ENCODE measurements around the gene RCCD1.

The RCCD1 gene

DNA sequence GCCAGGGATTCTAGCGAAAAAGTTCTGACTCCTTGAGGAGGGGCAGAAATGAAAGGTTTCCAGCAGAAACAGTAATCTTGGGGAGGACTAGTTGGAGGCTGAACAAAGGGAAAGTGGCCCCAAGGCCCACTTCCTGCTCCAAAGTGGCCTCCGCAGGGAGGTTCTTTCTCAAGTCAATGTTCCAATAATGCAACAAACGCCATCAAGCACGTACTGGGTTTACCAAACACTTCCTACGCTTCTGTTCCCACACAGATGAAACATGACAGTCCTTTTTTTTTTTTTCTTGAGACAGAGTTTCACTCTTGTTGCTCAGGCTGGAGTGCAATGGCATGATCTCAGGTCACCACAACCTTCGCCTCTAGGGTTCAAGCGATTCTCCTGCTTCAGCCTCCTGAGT, 9.6 kb upstream of the RCCD1 start:
- no peak for DNase-seq

DNA sequence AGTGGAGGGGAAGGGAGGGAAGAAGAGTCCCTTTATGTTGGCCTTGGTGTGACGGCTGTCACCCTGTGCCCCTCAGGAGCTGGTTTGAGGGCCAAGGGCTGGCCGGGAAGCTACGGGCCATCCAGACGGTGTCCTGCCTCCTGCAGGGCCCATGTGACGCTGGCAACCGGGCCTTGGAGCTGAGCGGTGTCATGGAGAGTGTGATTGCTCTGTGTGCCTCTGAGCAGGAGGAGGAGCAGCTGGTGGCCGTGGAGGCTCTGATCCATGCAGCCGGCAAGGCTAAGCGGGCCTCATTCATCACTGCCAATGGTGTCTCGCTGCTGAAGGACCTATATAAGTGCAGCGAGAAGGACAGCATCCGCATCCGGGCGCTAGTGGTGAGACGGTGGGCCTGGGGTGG, 8.1 kb upstream of the RCCD1 start:
- DNase-seq = no peak

DNA sequence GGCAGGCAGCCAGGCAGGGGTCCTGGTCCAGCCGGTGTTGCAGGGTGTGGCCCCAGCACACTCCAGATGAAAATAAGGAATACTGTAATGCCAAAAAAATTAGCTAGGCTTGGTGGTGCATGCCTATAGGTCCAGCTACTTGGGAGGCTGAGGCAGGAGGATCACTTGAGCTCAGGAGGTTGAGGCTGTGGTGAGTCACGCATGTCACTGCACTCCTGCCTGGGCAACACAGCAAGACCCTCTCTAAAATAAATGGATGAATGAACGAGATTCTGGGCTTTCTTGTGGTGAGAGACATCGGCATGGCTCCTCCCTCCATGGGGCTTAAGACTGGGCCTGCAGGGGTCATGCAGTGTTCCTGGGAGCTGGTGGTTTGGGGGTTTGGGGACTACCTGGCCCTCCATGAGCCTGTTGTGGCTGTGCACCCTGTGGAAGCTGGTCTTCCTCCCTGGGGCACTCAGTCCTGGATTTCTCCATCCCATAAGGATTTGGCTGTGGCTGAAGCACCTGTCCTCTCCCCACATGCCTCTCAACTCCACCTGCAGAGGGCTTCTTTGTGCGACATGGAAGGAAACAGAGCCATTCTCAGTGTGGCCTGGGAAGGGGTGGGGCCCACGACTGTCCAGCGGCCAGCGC, 7.6 kb upstream of the RCCD1 start:
- no peak for DNase-seq

DNA sequence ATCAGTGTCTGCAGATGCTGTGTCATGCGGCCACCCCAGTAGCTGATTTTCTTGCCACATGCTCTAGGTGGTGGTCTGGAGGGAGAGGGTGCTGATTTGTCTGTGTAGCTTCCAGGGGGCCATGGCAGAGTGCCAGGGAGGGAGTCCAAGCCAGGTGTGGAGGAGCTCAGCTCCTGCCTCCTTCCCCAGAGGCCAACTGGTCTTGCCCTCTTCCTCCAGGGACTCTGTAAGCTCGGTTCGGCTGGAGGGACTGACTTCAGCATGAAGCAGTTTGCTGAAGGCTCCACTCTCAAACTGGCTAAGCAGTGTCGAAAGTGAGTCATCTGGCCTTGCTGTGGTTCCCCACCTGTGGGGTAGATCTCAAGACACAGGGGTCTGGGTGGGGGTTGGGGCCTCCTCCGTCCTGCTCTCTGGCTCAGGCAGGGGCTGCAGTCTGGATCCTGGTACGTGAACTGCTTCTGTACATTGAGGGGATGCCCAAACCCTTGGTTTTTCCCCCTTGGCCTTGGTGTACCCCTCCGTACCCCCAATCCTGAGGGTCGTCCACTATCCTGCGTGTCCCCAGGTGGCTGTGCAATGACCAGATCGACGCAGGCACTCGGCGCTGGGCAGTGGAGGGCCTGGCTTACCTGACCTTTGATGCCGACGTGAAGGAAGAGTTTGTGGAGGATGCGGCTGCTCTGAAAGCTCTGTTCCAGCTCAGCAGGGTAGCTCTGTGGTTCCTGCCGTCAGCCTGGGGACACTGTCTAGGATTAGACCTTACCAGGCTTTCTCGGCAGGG, 6.9 kb upstream of the RCCD1 start:
- no peak for DNase-seq

DNA sequence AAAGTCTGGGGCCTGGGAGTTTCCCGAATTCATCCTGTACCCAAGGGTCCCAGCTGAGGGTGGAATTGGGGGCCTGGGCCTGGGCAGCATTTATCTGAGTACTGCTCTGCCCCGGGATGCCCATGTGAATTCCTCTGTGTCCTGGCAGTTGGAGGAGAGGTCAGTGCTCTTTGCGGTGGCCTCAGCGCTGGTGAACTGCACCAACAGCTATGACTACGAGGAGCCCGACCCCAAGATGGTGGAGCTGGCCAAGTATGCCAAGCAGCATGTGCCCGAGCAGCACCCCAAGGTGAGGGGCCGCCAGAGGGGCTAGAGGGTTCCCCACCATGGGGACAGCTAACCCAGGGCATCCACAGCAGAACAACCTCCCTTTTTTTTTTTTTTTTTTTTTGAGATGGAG, 6.2 kb upstream of the RCCD1 start:
- no peak for DNase-seq

DNA sequence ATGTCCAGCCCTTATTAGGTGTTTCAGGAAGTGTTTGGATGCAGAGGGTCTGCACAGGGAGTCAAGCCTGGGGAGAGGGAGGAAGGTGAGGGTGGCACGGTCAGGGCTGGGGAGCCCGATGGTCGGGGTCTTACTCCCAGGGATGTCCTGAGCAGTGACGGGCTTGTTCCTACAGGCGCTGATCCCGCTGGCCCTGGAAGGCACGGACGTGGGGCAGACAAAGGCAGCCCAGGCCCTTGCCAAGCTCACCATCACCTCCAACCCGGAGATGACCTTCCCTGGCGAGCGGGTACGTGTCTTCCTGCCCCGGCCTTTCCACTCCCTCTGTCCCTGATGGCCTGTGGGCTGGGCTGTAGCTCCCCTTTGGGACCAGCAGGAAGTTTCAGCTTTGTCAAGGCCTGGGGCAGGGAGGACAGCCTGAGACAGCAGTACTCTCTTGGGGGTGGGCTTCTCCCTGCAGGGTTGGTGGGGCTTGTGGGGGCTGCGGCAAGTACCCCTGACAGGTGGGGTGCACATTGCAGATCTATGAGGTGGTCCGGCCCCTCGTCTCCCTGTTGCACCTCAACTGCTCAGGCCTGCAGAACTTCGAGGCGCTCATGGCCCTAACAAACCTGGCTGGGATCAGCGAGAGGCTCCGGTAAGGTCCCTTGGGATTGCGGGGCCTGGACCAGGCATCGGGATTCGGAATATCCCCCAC, 4.6 kb upstream of the RCCD1 start:
- no peak for DNase-seq

DNA sequence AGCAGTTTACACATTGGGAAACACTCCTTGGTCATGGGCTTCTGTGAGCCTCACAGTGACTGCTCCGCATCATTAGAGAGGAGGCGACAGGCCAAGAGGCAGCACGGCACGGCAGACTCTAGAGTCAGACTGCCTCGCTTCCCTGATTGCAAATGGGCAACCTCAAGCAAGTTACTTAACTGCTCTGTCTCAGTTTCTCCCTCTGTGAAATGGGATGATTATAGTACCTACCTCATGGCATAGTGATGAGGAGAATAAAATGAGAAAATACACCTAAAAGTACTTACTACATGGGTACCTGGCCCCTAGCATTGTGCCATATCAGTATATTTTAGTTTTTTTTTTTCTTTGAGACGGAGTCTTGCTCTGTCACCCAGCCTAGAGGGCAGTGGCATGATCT, 4.0 kb upstream of the RCCD1 start:
- DNase-seq = no peak

DNA sequence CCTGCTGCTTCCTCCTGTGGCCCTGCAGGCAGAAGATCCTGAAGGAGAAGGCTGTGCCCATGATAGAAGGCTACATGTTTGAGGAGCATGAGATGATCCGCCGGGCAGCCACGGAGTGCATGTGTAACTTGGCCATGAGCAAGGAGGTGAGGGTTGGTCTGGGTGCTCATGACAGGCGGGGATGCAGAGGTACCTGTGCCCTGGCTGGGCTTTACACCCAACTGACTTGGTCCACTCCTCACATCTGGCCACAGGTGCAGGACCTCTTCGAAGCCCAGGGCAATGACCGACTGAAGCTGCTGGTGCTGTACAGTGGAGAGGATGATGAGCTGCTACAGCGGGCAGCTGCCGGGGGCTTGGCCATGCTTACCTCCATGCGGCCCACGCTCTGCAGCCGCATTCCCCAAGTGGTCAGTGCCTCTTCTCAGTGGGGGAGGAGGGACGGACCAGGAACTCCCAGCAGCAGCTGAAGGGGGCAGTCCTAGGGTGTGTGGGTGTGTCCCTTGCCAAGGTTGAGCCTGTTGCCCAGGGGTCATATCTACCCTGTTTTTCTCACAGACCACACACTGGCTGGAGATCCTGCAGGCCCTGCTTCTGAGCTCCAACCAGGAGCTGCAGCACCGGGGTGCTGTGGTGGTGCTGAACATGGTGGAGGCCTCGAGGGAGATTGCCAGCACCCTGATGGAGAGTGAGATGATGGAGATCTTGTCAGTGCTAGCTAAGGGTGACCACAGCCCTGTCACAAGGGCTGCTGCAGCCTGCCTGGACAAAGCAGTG, 1.6 kb upstream of the RCCD1 start:
- no peak for DNase-seq

DNA sequence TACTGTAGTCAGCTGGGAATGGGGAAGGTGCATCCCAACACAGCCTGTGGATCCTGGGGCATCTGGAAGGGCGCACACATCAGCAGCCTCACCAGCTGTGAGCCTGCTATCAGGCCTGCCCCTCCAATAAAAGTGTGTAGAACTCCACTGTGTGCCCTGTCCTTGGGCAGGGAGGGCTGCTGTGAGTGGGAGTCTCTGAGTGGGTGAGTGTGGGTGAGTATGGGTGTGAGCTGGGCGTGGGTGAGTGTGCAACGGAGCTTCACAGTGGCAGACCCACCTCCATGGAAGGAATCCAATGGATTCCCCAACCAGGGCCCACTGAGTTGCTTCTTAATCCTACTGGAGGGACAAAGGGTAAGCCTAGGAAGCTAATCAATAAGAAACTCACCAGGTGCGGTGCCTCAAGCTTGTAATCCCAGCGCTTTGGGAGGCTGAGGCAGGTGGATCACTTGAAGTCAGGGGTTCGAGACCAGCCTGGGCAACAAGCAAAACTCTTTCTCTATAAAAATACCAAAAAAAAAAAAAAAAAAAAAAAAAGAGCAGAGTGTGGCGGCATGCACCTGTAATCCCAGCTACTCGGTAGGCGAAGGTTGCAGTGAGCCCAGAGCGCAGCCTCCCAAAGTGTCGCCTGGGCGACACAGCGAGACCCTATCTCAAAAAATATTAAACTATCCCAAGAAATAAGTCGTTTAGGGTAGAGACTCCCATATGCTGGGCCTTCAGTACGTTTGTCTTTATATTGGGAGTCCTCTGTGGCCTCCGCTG, 555 bp upstream of the RCCD1 start:
- no peak for DNase-seq

DNA sequence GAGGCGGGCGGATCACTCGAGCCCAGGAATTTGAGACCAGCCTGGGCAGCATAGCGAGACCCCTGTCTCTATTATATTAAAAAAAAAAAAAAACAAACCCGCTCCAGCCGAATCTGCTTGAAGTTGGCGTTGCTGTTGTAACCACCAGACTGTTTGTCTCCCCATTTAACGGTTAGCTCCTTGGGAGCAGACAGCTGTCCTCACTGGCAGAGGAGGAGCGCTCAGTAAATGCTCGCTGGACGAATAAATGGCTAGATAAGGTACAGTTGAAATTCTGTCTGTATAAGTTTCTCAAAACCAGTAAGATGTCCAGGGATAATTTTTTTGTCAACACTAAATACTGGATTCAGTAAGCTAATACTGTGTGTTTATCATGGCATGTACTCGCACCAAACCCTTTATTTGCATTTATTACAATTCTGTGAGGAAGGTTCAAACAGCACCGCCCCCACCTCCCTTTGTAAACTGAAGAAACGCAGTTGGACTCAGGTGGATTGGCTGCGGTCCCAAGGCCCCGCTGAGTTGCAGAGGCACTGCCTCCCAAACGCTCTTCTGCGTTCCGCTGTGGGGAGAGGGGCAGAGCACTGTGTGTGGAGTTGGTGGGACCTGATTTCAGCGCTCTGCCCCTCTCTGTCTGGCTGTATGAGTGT, 1.1 kb downstream of the RCCD1 start:
- DNase-seq = no peak

DNA sequence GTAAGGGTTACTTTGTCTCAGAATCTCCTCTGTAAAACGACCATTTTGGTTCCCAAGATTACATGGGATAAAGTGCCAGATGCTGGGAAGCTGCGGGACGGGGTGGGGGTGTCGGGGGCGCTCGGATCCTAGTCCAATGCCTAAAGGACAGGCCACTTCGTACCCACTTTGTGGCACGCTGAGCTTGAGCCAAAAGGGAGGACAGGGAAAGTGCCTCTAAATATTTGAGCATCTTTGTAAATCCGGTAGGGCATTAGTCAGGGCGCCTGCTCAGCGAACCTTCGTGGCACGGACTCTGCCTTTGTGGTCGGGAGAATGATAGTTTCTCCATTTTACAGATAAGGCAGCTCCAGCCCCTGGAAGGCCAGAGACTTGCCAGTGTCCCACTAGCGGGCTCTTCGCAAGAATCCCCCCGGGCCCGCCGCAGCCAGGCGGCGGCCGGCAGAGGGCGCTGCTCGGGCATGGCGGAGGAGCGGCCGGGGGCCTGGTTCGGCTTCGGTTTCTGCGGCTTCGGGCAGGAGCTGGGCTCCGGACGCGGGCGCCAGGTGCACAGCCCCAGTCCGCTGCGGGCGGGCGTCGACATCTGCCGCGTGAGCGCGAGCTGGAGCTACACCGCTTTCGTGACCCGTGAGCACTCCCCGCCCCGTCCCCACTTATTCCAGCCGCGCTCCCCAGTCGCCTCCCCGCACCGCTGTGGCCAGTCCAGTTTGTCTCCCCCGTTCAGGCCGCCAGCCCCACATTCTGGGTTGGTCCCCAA, 1.8 kb downstream of the RCCD1 start:
- DNase-seq = peak; percentile 63

DNA sequence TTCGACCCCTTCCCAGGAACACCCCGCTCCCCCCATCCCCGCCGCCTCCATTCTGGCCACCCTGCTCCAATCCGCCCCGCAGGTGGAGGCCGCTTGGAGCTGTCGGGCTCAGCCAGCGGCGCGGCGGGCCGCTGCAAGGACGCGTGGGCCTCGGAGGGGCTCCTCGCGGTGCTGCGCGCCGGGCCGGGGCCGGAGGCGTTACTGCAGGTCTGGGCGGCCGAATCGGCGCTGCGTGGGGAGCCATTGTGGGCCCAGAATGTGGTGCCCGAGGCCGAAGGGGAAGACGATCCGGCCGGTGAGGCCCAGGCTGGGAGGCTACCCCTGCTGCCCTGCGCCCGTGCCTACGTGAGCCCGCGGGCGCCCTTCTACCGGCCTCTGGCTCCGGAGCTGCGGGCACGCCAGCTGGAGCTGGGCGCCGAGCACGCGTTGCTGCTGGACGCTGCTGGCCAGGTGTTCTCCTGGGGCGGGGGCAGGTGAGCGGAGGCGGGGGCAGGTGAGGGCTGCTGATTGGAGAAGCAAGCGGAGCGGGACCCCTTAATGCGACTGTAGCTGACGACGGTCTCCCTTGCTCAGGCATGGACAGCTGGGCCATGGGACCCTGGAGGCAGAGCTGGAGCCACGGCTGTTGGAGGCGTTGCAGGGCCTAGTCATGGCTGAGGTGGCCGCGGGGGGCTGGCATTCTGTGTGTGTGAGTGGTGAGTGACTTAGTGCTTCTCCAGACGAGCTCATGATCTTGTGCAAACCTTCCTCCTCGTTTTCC, 2.5 kb downstream of the RCCD1 start:
- no peak for DNase-seq

DNA sequence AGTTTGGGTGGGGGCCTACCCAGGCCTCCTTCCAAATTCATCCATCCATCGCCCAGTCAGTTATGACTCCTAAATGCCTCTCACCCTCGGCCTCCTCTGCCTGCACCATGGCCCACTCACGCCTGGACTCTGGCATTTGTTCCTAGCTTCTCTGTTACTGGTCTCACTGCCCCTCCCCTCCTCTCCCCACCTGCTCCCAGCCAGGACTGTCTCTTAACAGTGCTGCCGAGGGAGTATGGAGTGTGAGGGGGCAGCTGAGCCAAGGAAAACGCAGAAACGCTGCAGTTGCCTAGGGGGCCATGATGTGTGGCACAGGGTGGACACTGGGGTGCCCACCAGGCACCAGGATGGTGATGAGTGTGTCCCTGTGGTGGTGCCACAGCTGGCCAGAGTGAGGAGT, 3.1 kb downstream of the RCCD1 start:
- DNase-seq = no peak

DNA sequence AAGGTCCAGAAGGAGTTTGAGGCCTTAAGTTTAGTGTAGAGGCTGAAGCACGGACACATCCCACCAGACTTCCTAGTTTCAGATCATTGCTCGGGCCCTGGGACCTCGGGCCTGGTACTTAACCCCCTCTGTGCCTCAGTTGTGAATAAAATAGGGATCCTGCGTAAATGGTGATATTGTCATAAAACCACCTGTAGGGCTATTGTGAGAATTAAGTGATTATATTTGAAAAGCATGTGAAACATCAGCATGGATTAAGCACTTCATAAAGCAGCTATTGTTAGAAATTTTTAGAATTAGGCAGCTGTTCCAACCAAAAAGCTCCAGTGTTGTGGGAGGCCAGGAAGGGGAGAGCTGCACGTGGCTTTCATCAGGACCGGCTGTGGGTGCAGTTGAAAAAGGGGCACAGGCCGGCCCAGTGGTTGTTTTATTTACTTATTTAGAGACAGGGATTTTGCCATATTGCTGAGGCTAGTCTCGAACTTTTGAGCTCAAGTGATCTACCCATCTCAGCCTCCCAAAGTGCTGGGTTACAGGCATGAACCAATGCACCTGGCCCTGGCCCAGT, 4.4 kb downstream of the RCCD1 start:
- DNase-seq = no peak

DNA sequence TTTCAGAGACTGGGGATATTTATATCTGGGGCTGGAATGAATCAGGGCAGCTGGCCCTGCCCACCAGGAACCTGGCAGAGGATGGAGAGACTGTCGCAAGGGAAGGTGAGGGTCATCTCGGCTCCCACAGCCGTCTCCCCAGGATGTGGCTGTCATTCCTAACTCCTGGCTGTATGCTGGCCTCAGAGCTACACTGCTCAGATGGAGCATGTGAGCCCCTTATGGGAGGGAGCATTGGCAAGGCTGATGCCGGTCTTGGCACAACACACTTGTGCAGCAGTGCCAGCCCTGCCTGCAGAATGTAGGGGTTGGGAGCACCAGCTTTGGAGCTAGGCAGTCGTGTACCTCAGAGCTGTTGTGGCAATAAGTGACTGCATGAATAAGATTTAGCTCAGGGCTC, 5.2 kb downstream of the RCCD1 start:
- DNase-seq = no peak

DNA sequence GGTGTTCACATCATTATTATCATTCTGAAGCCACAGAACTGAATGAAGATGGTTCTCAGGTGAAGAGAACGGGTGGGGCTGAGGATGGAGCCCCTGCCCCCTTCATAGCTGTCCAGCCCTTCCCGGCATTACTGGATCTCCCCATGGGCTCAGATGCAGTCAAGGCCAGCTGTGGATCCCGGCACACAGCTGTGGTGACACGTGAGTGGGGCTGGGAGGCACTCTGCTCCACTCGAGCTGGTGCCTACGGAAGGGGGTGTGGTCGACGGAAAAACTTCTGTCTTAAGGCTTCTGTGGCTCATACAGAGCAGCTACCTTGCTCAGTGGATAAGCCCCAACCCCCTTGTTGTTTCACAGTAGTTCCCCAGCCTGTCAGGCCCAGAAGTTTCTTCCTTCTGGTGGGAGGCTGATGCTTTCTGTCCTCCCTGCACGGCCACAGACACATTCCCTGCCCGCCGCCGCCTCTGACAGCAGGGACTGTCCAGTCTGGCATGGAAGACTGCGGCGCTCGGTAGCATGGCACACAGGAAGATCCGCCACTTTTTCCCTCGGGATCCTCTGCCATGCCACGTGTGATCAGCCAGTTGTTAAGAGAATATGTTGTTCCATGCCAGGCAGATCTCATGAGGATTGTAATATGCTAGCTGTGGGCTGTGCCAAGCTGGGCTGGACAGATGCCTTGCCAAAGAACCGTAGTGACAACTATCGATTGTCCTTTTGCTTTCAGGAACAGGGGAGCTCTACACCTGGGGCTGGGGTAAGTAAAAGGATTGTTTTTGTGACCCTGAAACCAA, 5.8 kb downstream of the RCCD1 start:
- no peak for DNase-seq

DNA sequence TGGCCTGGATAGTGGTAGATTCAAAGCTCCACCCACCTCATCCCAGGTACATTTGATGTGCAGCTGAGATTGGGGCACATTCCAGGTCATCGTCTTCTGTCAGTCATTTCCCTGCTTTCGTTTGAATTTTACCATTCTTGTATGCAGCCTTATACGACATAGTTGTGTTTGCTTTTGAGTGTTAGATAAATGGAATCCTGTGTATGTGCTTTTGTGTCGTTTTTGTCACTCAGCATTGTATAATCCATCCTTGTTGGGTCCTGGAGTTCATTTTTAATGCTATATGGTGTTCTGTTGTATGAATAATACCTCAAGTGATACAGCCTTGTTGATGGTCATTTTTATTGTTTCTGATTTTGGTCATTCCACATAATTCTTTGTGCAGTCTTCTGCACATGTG, 7.3 kb downstream of the RCCD1 start:
- no peak for DNase-seq

DNA sequence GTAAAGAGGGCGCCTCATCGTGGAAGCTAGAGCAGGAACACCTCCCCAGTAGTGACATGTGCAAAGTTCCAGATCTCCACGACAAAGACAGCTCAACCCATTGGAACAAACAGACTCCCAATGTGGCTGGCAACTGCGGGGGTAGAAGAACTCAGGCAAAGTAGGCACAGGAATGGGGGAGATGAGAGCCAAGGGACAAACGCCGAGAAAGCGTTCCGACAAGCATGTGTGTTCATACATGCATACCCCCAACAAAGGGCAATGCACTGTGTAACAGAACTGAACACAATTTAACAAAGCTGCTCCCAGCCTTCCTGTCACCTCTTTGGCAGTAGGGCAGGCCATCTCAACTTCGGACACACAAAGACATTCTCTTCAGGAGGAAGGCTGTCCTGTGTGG, 11.6 kb downstream of the RCCD1 start:
- DNase-seq = no peak

DNA sequence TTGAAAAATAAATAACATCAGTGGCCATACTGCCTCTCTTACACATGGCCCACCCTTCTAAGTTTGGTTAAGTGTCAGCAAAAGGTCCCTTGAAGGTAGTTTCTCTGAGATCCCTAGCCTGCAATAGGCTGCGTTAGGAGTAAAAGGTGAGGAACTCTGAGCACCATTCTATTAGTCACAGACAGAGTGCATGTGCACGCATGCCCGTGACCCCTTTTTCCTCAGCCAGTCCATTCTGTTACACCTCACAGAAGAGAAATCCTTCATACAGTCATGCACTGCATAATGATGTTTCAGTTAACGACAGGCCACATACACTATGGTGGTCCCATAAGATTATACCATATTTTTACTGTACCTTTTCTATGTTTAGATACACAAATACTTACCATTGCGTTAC, 12.5 kb downstream of the RCCD1 start:
- no peak for DNase-seq

All from stimulated activated CD4-positive, alpha-beta T cell treated with anti-CD3 and anti-CD28 coated beads, Interleukin-12 subunit alpha, Interleukin-12 subunit beta, amount 100 ng/mL, for 4 hours (primary cell).